HepG2 (cell line): ENCODE measurements around the gene GPC6. TPM values are rescaled to one million over a fixed set of nuclear protein-coding genes. Genes with fewer than 3 reads are reported as not detected.

Source experiments
- ATAC-seq: fragments of 200-7000 bp; cut with Tn5 transposase; 3 replicates; pipeline ENCODE4 v1.9.1; 2020; ENCODE audit warnings: mild to moderate bottlenecking, moderate library complexity
- BruUV-seq: library from RNA; stranded (reverse); fragments of 400-500 nt; replicated peaks from 2 replicates; lab custom pipeline; 2021; lab: Mats Ljungman, UMichigan
- CTCF ChIA-PET: fragments of 300-600 bp; formaldehyde crosslinking; extraction: SDS; loops from one replicate; lab custom pipeline; 2021; ENCODE audit warnings: low total read pairs, inconsistent platforms, low intra/inter-chr PET ratio; lab: Yijun Ruan, JAX
- POLR2A ChIA-PET: fragments of 350-600 bp; sonication (Branson Sonifier 250); formaldehyde crosslinking; loops from one replicate; lab custom pipeline; 2020; ENCODE audit warnings: antibody characterized with exemption, inconsistent platforms; lab: Yijun Ruan, JAX
- DNase-seq: peaks from one replicate; pipeline ENCODE4 v3.0.0-alpha.2; 2015; ENCODE audit warnings: low spot score
- FAIRE-seq: peaks from 3 replicates; lab custom pipeline; 2011; peaks lifted over from hg19 to GRCh38; lab: Jason Lieb, UNC
- H2AFZ ChIP-seq: one replicate; pipeline ENCODE4 v1.6.1; 2011; ENCODE audit warnings: low read length, inconsistent platforms
- H3K27ac ChIP-seq: fragments of 300-600 bp; 3 replicates; pipeline ENCODE4 v1.8.0; 2011; ENCODE audit warnings: mixed run types, mild to moderate bottlenecking, mixed read lengths, low read length, inconsistent platforms; ENCODE audit not compliant: insufficient read depth; ENCODE audit errors: extremely low read length
- H3K27me3 ChIP-seq, 2 experiments: fragments of 200-600 bp in 1 of 2; 2 replicates in 1 of 2; 3 replicates in 1 of 2; pipeline versions ENCODE4 v1.6.0 to v1.8.0; 2011; ENCODE audit warnings: low read length in 2 of 2, mild to moderate bottlenecking in 2 of 2, moderate library complexity in 2 of 2, inconsistent platforms in 1 of 2; ENCODE audit not compliant: insufficient read depth in 2 of 2, control insufficient read depth in 1 of 2
- H3K36me3 ChIP-seq, 2 experiments: fragments of 200-600 bp in 1 of 2; replicated peaks in 1 of 2; 2 replicates in 1 of 2; 3 replicates in 1 of 2; pipeline versions ENCODE4 v1.5.1 to v1.8.0; 2011; ENCODE audit warnings: low read length in 2 of 2, inconsistent platforms in 1 of 2; ENCODE audit not compliant: insufficient read depth in 2 of 2, control insufficient read depth in 1 of 2
- H3K4me1 ChIP-seq: 2 replicates; pipeline ENCODE4 v1.5.1; 2012; ENCODE audit warnings: low read length, inconsistent platforms; ENCODE audit not compliant: insufficient read depth
- H3K4me2 ChIP-seq: 2 replicates; pipeline ENCODE4 v1.6.0; 2011; ENCODE audit warnings: low read depth, low read length, inconsistent platforms
- H3K4me3 ChIP-seq, 3 experiments: fragments of 200-600 bp in 1 of 3; sonication (generic), shearing (Covaris generic) in 1 of 3; replicated peaks in 1 of 3; 2 replicates each; pipeline ENCODE4 v1.5.1; 2011 to 2016; ENCODE audit warnings: low read length in 3 of 3, inconsistent platforms in 2 of 3, low read depth in 2 of 3, mild to moderate bottlenecking in 2 of 3, control low read depth in 1 of 3, mixed read lengths in 1 of 3; ENCODE audit not compliant: insufficient read depth in 1 of 3
- H3K79me2 ChIP-seq: one replicate; pipeline ENCODE4 v1.6.1; 2011; ENCODE audit warnings: low read length, inconsistent platforms; ENCODE audit not compliant: insufficient read depth
- H3K9ac ChIP-seq: 2 replicates; pipeline ENCODE4 v1.6.0; 2011; ENCODE audit warnings: mild to moderate bottlenecking, low read depth, low read length, inconsistent platforms; ENCODE audit not compliant: insufficient read depth
- H3K9me3 ChIP-seq: 2 replicates; pipeline ENCODE4 v1.5.1; 2012; ENCODE audit warnings: mild to moderate bottlenecking, low read length
- H4K20me1 ChIP-seq: 2 replicates; pipeline ENCODE4 v1.6.0; 2011; ENCODE audit warnings: inconsistent platforms, mild to moderate bottlenecking, low read length, moderate library complexity; ENCODE audit not compliant: insufficient read depth
- ARID5B ChIP-seq: IDR thresholded peaks from 2 replicates; pipeline ENCODE4 v1.4.0; 2020; ENCODE audit warnings: mild to moderate bottlenecking, missing genetic modification reagents
- CEBPB ChIP-seq: IDR thresholded peaks from 2 replicates; pipeline ENCODE4 v1.6.1; 2011; ENCODE audit warnings: low read depth, low read length, improper control_type of control experiment, borderline replicate concordance
- ESRRA ChIP-seq: sonication (generic); formaldehyde crosslinking; IDR thresholded peaks from 2 replicates; pipeline ENCODE4 v1.5.1; 2020; ENCODE audit warnings: mild to moderate bottlenecking, low read depth, missing genetic modification reagents
- HNRNPK ChIP-seq: fragments of 200-400 bp; formaldehyde crosslinking; IDR thresholded peaks from 2 replicates; pipeline ENCODE4 v1.6.1; 2018; ENCODE audit warnings: low read length, low read depth, moderate library complexity, mild to moderate bottlenecking; ENCODE audit not compliant: poor library complexity, severe bottlenecking
- MBD4 ChIP-seq: IDR thresholded peaks from 2 replicates; pipeline ENCODE4 v1.6.1; 2012; ENCODE audit warnings: low read length, inconsistent platforms, borderline replicate concordance
- NONO ChIP-seq, 2 experiments: fragments of 450-650 bp in 1 of 2; sonication (generic) in 1 of 2; formaldehyde crosslinking in 1 of 2; IDR thresholded peaks in 1 of 2; conservative IDR thresholded peaks in 1 of 2; 2 replicates each; pipeline versions ENCODE4 v1.6.1 to v1.8.0; 2017 to 2022; ENCODE audit warnings: mild to moderate bottlenecking in 1 of 2, missing genetic modification reagents in 1 of 2, moderate library complexity in 1 of 2
- TCF12 ChIP-seq, 2 experiments: fragments of 450-650 bp in 1 of 2; sonication (generic) in 1 of 2; formaldehyde crosslinking in 1 of 2; IDR thresholded peaks; 2 replicates each; pipeline versions ENCODE4 v1.6.1 to v1.8.0; 2017 to 2022; ENCODE audit warnings: antibody characterized with exemption in 1 of 2, mild to moderate bottlenecking in 1 of 2, missing genetic modification reagents in 1 of 2, moderate library complexity in 1 of 2
- TEAD3 ChIP-seq: optimal IDR thresholded peaks from 2 replicates; pipeline ENCODE3; 2016; ENCODE audit warnings: borderline replicate concordance
- ZMYM3 ChIP-seq: sonication (generic); formaldehyde crosslinking; IDR thresholded peaks from 2 replicates; pipeline ENCODE4 v1.5.1; 2020; ENCODE audit warnings: mild to moderate bottlenecking, missing genetic modification reagents
- WGBS: methylation state at CpG from one replicate; pipeline ENCODE4 v1.1.6; 2017; ENCODE audit warnings: low lambda C conversion rate; 5-methylcytosine and 5-hydroxymethylcytosine counted together
- in situ Hi-C: cut with HindIII; loops from 2 replicates; pipeline ENCODE4 v1.10.0; 2017; ENCODE audit warnings: low pct_unique_long_range_greater_than_20kb; ENCODE audit not compliant: extremely low pct_ligation_motif_present
- intact Hi-C: fragments of 100-400 bp; cut with micrococcal nuclease; formaldehyde crosslinking; loops from one replicate; pipeline ENCODE4 v1.10.0; 2022; ENCODE audit not compliant: unreplicated experiment
- polyA plus RNA-seq, 8 experiments: library from polyadenylated mRNA; depleted of rRNA in 3 of 8; stranded (reverse) in 7 of 8; unstranded in 1 of 8; fragments of >200 nt; fragmentation: Illumina TruSeq in 4 of 8; extraction: Trizol in 4 of 8; gene quantifications; 2 replicates each; pipeline versions ENCODE4 v1.2.1 to v1.2.3, GENCODE V29; 2011 to 2016; ENCODE audit warnings: low read depth in 4 of 8, missing spikeins in 1 of 8, mixed read lengths in 1 of 8; ENCODE audit not compliant: insufficient read depth in 1 of 8
- total RNA-seq, 5 experiments: library from RNA; depleted of rRNA; stranded (reverse); fragments of >200 nt; fragmentation: Illumina TruSeq; extraction: Trizol; gene quantifications; 2 replicates each; pipeline ENCODE4 v1.2.3, GENCODE V29; 2016; ENCODE audit warnings: low read depth in 1 of 5

GPC6 gene
- total and polyA plus RNA-seq, 2 of the 13 experiments (the other 11 are each of a cell fraction or from before 2014, with no cell fraction given): 24.5 to 33.9 TPM

GRCh38 chr13:93727211-93728141 lies 500.9 kb downstream of the GPC6 start:
- Histone ChIP-seq H3K4me2 (peak overlapping the region; percentile 21; the same call in 1 of the 2 replicates), H3K4me1 (peaks cover 30% of the 10 kb centered on the region), H2AFZ (no peak overlapping the region), H3K9ac (no peak overlapping the region), H3K27ac (no peak overlapping the region), H3K4me3 (no peak overlapping the region), H3K36me3 (no peaks in the 10 kb centered on the region), H4K20me1 (no peaks in the 10 kb centered on the region), H3K9me3 (no peaks in the 10 kb centered on the region), H3K27me3 (no peaks in the 10 kb centered on the region), H3K79me2 (no peaks in the 10 kb centered on the region)
- peak; percentile 76 for ATAC-seq
- ChIA-PET CTCF (no interaction called here), POLR2A (no interaction called here)
- in situ Hi-C loops (no loop called here), intact Hi-C loops (no loop called here)
- 66% methylated on average over 3 of the region's 3 CpGs for WGBS
- DNase-seq: peak; percentile 46
- BruUV-seq: no TSS peak
- FAIRE-seq: peak; percentile 60
- peak; percentile 80 for TF ChIP-seq ESRRA (CRISPR knock-in tag)
- peak; percentile 19 for TF ChIP-seq HNRNPK
- no peak for TF ChIP-seq TCF12 (IDR thresholded peaks at IDR 0.05)
- TF ChIP-seq TCF12 (CRISPR knock-in tag; IDR thresholded peaks at IDR 0.05): no peak
- TF ChIP-seq MBD4: no peak
- TF ChIP-seq TEAD3 (CRISPR knock-in tag): peak; percentile 11
- peak; percentile 30; the same call in 1 of the 2 replicates for TF ChIP-seq ARID5B (CRISPR knock-in tag)
- peak; percentile 44 for TF ChIP-seq CEBPB
- TF ChIP-seq ZMYM3 (CRISPR knock-in tag): no peak
- no peak for TF ChIP-seq NONO (IDR thresholded peaks at IDR 0.05)
- no peak for TF ChIP-seq NONO (CRISPR knock-in tag; conservative IDR thresholded peaks at IDR 0.05)
